ENCODE measurements around the gene GABBR2.

GRCh38 chr9:98347642-98348041, 361.1 kb downstream of the GABBR2 start:
- TF ChIP-seq CTCF (IDR thresholded peaks at IDR 0.05) (no peak), EZH2 (IDR thresholded peaks at IDR 0.05; ENCODE audit: borderline replicate concordance, insufficient read depth, low read depth, low read length, poor library complexity, severe bottlenecking) (no peak)

All from B cell (primary cell).